GM12892 (cell line): ENCODE data around the gene ARSB.

ENCODE experiments used
- POLR2A ChIP-seq: IDR thresholded peaks from 2 replicates; pipeline ENCODE4 v1.6.1; 2011; ENCODE audit warnings: low read depth, low read length, control low read depth
- POLR2AphosphoS5 ChIP-seq: IDR thresholded peaks from 2 replicates; pipeline ENCODE4 v1.6.1; 2011; ENCODE audit warnings: low read depth, low read length, control low read depth
- TAF1 ChIP-seq: IDR thresholded peaks from 2 replicates; pipeline ENCODE4 v1.6.1; 2011; ENCODE audit warnings: low read depth, mild to moderate bottlenecking, control low read depth, low read length, borderline replicate concordance

DNA sequence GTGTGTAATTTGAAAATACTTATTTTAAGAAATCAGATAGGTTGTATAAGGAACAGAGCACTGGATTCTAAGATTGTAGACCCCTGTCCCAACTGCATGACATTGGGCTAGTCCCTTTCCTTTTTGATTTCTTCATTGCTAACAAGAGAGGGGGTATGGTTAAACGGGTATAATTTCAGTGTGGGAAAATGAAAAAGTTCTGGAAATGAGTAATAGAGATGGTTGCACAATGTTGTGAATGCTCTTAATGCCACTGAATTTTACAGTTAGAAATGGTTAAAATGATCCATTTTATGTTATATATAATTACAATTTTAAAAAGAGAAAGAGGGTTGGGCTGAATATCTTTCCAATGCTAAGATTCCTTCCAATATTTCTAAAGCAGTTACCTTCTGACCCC lies 233.2 kb downstream of the ARSB start:
- TF ChIP-seq POLR2A (no peak), POLR2AphosphoS5 (no peak), TAF1 (no peak)
